ENCODE measurements around the gene FBXL2. TPM values are rescaled to one million over a fixed set of nuclear protein-coding genes. Genes with fewer than 3 reads are reported as not detected.

FBXL2 gene
- total and polyA plus RNA-seq, 2 of the 4 experiments (the other 2 are of a cell fraction): 15.8 to 21.0 TPM

DNA sequence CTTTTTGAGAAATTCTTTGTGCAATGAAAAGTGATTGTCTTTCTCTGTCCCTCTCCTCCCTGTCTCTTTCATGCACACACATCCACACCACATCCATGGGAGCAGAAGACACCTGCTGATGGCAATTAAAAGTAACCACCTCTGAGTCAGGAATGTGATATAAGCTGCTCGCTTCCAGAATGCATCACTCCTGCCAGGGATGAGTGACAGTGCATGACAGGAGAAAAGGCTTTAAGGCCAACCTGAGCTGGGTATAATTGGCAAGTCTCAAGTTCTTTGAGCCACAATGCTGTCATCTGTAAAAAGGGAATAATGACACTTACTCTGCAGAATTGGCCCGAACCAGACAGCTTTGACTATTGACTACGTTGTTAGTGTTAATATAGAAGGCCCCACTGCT is 103.4 kb downstream of the FBXL2 start:
- peaks cover 24% of the 10 kb centered on the region for H3K36me3 ChIP-seq (ENCODE audit: control insufficient read depth, insufficient read depth, low read length)
- H3K4ac ChIP-seq (ENCODE audit: low read depth, low read length): no peak overlapping the region
- no TSS peak for BruUV-seq (replicated peaks)
- ChIA-PET CTCF (no interaction called here), POLR2A (ENCODE audit: unreplicated experiment) (no interaction called here)
- intact Hi-C loops (cut with micrococcal nuclease): no loop called here
- H2AK9ac ChIP-seq (replicated peaks; ENCODE audit: low read depth, low read length, poor library complexity): no peak overlapping the region
- H3K23ac ChIP-seq (ENCODE audit: low read depth, low read length): no peak overlapping the region
- ATAC-seq (ENCODE audit: low read depth) (no peak), DNase-seq (no peak)
- H3K9me1 ChIP-seq (ENCODE audit: insufficient read depth, low read length): peaks cover 15% of the 10 kb centered on the region; the same call in 1 of the 2 replicates
- H3K9ac ChIP-seq (ENCODE audit: low read depth, low read length): no peak overlapping the region
- H3K56ac ChIP-seq (ENCODE audit: extremely low read depth, insufficient read depth, low read length): no peak overlapping the region
- no peak overlapping the region for H2AFZ ChIP-seq (replicated peaks; ENCODE audit: low read length, poor library complexity)
- TF ChIP-seq CHD1 (IDR thresholded peaks at IDR 0.05; ENCODE audit: low read depth, low read length): no peak
- TF ChIP-seq, protein P1, sequence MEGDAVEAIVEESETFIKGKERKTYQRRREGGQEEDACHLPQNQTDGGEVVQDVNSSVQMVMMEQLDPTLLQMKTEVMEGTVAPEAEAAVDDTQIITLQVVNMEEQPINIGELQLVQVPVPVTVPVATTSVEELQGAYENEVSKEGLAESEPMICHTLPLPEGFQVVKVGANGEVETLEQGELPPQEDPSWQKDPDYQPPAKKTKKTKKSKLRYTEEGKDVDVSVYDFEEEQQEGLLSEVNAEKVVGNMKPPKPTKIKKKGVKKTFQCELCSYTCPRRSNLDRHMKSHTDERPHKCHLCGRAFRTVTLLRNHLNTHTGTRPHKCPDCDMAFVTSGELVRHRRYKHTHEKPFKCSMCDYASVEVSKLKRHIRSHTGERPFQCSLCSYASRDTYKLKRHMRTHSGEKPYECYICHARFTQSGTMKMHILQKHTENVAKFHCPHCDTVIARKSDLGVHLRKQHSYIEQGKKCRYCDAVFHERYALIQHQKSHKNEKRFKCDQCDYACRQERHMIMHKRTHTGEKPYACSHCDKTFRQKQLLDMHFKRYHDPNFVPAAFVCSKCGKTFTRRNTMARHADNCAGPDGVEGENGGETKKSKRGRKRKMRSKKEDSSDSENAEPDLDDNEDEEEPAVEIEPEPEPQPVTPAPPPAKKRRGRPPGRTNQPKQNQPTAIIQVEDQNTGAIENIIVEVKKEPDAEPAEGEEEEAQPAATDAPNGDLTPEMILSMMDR (conservative IDR thresholded peaks at IDR 0.05; ENCODE audit: low read depth, low read length): no peak
- H4K20me1 ChIP-seq (ENCODE audit: insufficient read depth, low read length): peaks cover 5% of the 10 kb centered on the region; the same call in 1 of the 2 replicates
- H2BK15ac ChIP-seq (ENCODE audit: low read depth, low read length): no peak overlapping the region
- H3K14ac ChIP-seq (replicated peaks; ENCODE audit: low read depth, low read length): no peak overlapping the region
- H3K4me1 ChIP-seq (ENCODE audit: control insufficient read depth, insufficient read depth, low read length): no peaks in the 10 kb centered on the region; the same call in 1 of the 2 replicates
- H4K5ac ChIP-seq (ENCODE audit: low read depth, low read length): no peak overlapping the region
- dilution Hi-C loops (cut with HindIII; ENCODE audit: low sequenced_read_pairs, unreplicated experiment): loop anchor here (25.0 kb wide), 1 partner anchor 243 kb away; no protein-coding TSS in a partner anchor
- peaks cover 12 to 31% of the 10 kb centered on the region in 2 experiments; a peak in 3 of 4 replicates for H3K79me1 ChIP-seq (ENCODE audit: low read depth in 1 of 2, low read length in 2 of 2)
- no peak overlapping the region for H4K8ac ChIP-seq (ENCODE audit: low read depth in 2 of 2, low read length in 2 of 2)
- no peak overlapping the region for H2BK20ac ChIP-seq (ENCODE audit: low read depth, low read length)
- no CpG with 5 or more reads among the region's 3 CpGs for WGBS, 2 experiments (ENCODE audit: extremely low coverage in 2 of 2, insufficient read length in 1 of 2)
- no peak overlapping the region for H3K18ac ChIP-seq (ENCODE audit: low read depth, low read length)
- in situ Hi-C loops (cut with MboI; ENCODE audit: low sequenced_read_pairs): no loop called here
- no peaks in the 10 kb centered on the region for H3K27me3 ChIP-seq (ENCODE audit: control insufficient read depth, insufficient read depth, low read length)
- no peak overlapping the region for H4K91ac ChIP-seq (ENCODE audit: insufficient read depth, low read depth, low read length)
- no peak overlapping the region for H3K4me3 ChIP-seq (ENCODE audit: insufficient read depth, low read depth, low read length)
- H3K27ac ChIP-seq (ENCODE audit: insufficient read depth, low read length): no peak overlapping the region
- H3K9me3 ChIP-seq (ENCODE audit: control insufficient read depth, insufficient read depth, low read length): no peaks in the 10 kb centered on the region
- no peak overlapping the region for H2BK120ac ChIP-seq (ENCODE audit: low read depth, low read length)
- H2BK5ac ChIP-seq (ENCODE audit: low read depth, low read length, poor library complexity, severe bottlenecking): no peak overlapping the region
- H3K4me2 ChIP-seq (ENCODE audit: low read depth, low read length): no peak overlapping the region
- no peak overlapping the region for H2AK5ac ChIP-seq (ENCODE audit: low read depth, low read length)
